Keratinocyte (primary cell): ENCODE data around the gene TOMM22.

Experiments
- EZH2 ChIP-seq: IDR thresholded peaks from one replicate; pipeline ENCODE4 v1.6.1; 2012; ENCODE audit warnings: inconsistent platforms, mild to moderate bottlenecking, low read length, moderate library complexity
- TF ChIP-seq, protein P1 (sequence below), 3 experiments: IDR thresholded peaks in 1 of 3; conservative IDR thresholded peaks in 1 of 3; optimal IDR thresholded peaks in 1 of 3; 2 replicates in 2 of 3; 3 replicates in 1 of 3; pipeline versions ENCODE3 to v1.5.1; 2011; ENCODE audit warnings: low read length in 3 of 3, mild to moderate bottlenecking in 3 of 3, moderate library complexity in 2 of 3, control low read depth in 1 of 3, inconsistent platforms in 1 of 3; ENCODE audit not compliant: insufficient read depth in 2 of 3; ENCODE audit errors: extremely low read depth in 1 of 3

DNA sequence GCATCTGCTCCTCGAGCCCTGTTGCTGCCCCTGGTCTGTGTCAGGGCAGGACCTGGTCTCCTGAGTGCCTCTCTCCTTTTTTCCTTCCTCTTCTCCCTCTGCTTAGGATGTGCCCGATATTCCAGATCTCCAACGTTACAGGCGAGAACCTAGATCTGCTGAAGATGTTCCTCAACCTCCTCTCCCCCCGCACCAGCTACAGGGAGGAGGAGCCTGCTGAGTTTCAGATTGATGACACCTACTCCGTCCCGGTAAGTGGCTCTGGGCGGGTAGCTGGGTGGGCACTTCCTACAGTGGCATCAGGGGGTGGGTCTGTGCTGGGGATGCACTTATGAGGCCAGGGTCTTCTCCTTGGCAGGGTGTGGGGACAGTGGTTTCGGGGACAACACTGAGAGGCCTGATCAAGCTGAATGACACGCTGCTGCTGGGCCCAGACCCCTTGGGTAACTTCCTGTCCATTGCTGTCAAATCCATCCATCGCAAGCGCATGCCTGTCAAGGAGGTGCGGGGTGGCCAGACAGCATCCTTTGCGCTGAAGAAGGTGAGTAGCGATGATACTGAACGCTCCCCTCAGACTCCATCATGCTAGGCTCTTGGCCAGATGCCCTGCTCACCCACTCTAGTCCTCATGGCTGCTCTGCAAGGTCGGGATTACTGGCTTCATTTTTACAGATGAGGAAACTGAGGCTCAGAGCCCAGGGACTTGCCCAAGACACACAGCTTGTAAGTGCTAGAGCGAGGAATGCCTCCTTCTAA is 44.3 kb downstream of the TOMM22 start:
- TF ChIP-seq, protein P1, sequence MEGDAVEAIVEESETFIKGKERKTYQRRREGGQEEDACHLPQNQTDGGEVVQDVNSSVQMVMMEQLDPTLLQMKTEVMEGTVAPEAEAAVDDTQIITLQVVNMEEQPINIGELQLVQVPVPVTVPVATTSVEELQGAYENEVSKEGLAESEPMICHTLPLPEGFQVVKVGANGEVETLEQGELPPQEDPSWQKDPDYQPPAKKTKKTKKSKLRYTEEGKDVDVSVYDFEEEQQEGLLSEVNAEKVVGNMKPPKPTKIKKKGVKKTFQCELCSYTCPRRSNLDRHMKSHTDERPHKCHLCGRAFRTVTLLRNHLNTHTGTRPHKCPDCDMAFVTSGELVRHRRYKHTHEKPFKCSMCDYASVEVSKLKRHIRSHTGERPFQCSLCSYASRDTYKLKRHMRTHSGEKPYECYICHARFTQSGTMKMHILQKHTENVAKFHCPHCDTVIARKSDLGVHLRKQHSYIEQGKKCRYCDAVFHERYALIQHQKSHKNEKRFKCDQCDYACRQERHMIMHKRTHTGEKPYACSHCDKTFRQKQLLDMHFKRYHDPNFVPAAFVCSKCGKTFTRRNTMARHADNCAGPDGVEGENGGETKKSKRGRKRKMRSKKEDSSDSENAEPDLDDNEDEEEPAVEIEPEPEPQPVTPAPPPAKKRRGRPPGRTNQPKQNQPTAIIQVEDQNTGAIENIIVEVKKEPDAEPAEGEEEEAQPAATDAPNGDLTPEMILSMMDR (optimal IDR thresholded peaks at IDR 0.05 in 1 of 3, IDR thresholded peaks at IDR 0.05 in 1 of 3, conservative IDR thresholded peaks at IDR 0.05 in 1 of 3; ENCODE audit: extremely low read depth in 1 of 3, insufficient read depth in 2 of 3, low read length in 3 of 3), result no peak
- TF ChIP-seq EZH2, result no peak
